HFF-Myc (cell line): ENCODE measurements around the gene HDDC2.

Experiments
- DNase-seq: peaks from one replicate; pipeline ENCODE4 v3.0.0-alpha.2; 2011; ENCODE audit warnings: low read depth; ENCODE audit errors: extremely low read depth
- H3K4me3 ChIP-seq: replicated peaks from 2 replicates; pipeline ENCODE4 v1.5.1; 2011; ENCODE audit warnings: low read depth, mild to moderate bottlenecking, control low read depth, low read length
- CTCF ChIP-seq: IDR thresholded peaks from 2 replicates; pipeline ENCODE4 v1.5.1; 2012; ENCODE audit warnings: mild to moderate bottlenecking, low read depth, low read length, control low read depth; ENCODE audit errors: missing control alignments

HDDC2 gene

DNA sequence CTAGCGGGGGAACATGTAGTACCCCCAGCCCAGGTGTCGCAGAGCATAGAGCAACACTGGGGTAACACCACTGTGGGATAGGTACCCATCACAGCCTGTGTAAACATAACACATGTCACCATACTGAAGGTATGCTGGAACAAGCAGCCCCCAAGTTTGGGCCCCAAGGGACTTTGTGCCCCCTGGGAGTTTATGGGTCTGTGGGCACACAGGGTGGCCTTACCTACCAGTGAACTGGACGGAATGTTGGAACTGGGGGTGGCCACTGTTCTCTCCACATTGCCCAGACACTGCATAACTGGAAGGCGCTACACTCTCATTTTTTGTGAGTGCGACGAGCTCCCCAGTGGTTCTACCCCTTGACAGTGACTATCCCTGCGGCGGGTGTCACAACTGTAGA, 28.5 kb downstream of the HDDC2 start:
- DNase-seq: no peak
- no peak for TF ChIP-seq CTCF
- no peak overlapping the region for H3K4me3 ChIP-seq

DNA sequence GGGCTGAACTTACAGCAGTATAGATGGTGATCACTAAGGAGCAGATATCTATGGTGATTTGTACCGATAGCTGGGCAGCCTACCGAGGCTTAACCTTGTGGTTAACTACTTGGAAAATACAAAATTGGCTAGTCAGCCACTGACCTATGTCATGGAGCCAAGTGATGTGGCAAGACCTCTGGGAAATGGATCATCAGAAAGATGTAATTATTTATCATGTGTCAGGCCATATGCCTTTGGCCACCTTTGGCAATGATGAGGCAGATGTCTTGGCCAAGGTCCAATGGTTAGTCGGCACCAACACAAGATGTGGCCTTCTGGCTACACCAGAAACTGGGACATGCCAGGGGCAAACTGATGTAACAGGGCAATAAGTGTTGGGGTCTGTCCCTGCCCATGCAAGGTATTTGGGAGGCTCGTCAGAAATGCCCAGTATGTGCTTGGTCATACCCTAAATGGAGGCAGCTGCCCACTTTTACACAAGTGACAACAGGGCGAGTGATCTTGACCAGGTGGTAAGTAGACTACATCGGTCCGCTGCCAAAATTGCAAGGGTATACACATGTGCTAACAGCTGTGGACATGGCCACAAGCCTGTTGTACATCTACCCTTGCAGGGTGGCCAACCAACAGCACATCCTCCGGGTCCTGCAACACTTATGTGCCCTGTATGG, 30.1 kb downstream of the HDDC2 start:
- no peak overlapping the region for H3K4me3 ChIP-seq
- DNase-seq: no peak
- TF ChIP-seq CTCF: no peak

DNA sequence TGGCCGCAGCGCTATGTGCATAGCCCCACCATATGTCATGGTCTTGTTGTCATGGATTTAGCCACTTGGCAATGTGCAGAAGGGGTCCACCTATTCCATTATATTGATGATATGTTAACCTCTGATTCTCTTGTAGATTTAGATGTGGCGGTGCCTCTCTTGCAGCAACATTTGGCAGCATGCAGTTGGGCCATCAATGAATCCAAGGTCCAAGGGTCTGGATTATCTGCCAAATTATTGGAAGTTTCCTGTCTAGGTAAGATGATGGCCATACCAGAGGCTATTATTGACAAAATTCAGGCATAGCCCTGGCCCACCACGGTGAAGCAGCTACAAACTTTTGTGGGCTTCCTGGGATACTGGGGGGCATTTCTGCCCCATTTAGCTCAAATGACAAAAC, 31.4 kb downstream of the HDDC2 start:
- H3K4me3 ChIP-seq: no peak overlapping the region
- no peak for TF ChIP-seq CTCF
- DNase-seq: no peak

GRCh38 chr6:125269328-125269985, 32.3 kb downstream of the HDDC2 start:
- H3K4me3 ChIP-seq: no peak overlapping the region
- no peak for DNase-seq
- TF ChIP-seq CTCF: no peak

- no peak for DNase-seq
- no peak overlapping the region for H3K4me3 ChIP-seq
- no peak for TF ChIP-seq CTCF
These were observed 33.0 kb downstream of the HDDC2 start for GRCh38 chr6:125268765-125269164.

GRCh38 chr6:125267806-125268523, 33.8 kb downstream of the HDDC2 start:
- no peak for TF ChIP-seq CTCF
- H3K4me3 ChIP-seq: no peak overlapping the region
- no peak for DNase-seq
